NCI-H345 (cell line): ENCODE measurements around the gene RTN4R.
"Not testable (repeated sequence)": the region's sequence is repeated elsewhere in the genome, so short reads cannot be mapped to it uniquely, and the experiment has no call there.

Experiments used
- DNase-seq: peaks from one replicate; lab custom pipeline; 2025; lab: John Stamatoyannopoulos, UW

Gene RTN4R

GRCh38 chr22:20268279-20269012 is at the start of gene RTN4R:
RTN4R (minus strand) TSS chr22:20268318; CDS start chr22:20268092, 226 bp downstream.
- DNase-seq = peak; percentile 35

GRCh38 chr22:20317402-20318042 is 49.4 kb upstream of the RTN4R start:
- not testable (repeated sequence) for DNase-seq

GRCh38 chr22:20316844-20317401 is 48.8 kb upstream of the RTN4R start:
- DNase-seq = no peak

- DNase-seq = no peak
Observed at GRCh38 chr22:20316217-20316843, 48.2 kb upstream of the RTN4R start.

DNA sequence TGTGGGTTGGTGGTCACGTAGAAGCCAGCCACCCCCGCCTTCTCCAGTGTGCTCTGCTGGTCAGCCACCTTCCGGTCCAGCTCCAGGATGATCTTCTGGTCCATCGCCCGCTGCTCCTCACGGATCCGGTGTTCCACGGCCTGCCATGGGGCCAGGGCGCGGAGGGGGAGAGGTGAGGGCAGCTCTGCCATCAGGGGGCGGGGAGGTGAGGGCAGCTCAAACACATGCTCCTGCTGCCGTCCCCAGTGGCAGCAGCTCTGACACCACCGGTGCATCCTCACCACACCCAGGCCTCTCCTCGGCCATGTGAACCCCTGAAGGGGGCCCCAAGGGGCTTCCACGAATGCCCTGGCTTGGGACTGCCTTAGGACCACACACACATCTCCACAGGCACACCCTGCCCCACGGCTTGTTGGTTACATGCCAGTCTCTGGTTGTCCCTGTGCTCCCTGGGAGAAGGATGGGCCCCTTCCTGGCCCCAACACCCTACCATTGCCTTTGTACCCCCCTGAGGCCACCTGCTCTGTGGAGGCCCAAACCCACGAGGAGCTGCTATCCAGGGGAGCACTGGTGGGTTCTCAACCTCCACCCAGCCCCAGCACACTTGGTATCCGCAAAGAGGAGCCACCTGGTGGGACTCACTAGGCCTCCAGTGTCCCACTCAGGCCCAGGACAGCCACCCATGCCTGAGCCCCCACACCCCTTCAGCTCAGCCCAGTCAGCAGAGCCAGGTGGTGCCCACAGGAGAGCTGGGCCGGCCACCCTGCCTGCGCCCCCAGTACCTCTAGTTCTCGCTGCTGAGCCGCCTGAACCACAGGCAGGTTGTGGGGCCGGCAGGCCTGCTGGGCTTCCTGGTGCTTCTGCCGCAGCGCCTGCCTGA is 47.5 kb upstream of the RTN4R start:
- DNase-seq = no peak

- DNase-seq = not testable (repeated sequence)
Observed at GRCh38 chr22:20314741-20315336, 46.7 kb upstream of the RTN4R start.

- DNase-seq = not testable (repeated sequence)
Observed at GRCh38 chr22:20314206-20314605, 46.1 kb upstream of the RTN4R start.

GRCh38 chr22:20313306-20314077 is 45.4 kb upstream of the RTN4R start:
- not testable (repeated sequence) for DNase-seq

DNA sequence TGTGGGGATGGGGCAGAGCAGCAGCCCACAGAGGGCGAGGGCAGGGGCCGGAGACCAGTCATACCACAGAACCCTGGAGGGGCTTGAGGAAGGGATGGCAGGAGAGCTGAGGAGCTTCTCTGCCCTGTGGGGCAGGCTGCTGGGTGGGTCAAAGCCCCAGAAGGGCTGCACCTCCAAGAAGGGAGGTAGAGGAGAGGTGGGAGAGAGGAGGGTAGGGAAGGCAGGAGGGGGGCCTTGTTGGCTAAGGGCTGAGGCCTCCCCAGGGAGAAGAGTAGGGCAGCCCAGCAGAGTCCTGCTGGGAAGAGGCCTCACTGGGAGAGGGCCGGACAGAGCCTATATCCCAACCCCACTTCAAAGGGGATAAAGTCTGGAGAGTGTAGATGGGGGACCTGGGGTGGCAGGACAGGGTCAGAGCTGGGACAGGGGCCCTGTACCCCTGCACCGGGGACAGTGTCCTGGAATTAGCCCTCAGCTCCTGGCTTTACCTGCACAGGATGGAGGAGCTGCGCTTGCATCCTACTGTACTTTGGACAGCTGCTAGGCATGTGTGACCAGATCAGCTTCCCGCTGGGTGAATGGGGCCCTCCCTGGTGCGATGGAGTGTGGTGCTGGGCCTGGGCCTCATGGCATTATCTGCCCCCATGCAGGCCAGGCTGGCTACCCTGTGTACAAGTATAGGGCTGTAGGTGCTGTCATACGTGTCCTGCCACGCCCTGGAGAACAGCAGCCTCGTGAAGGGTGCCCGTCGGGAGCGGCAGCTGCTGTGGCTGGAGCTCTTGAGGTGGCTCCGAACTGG is 44.5 kb upstream of the RTN4R start:
- no peak for DNase-seq

- DNase-seq = not testable (repeated sequence)
Observed at GRCh38 chr22:20311249-20312062, 43.3 kb upstream of the RTN4R start.

- DNase-seq = not testable (repeated sequence)
Observed at GRCh38 chr22:20310773-20311172, 42.7 kb upstream of the RTN4R start.

- DNase-seq = not testable (repeated sequence)
Observed at GRCh38 chr22:20310180-20310579, 42.1 kb upstream of the RTN4R start.

DNA sequence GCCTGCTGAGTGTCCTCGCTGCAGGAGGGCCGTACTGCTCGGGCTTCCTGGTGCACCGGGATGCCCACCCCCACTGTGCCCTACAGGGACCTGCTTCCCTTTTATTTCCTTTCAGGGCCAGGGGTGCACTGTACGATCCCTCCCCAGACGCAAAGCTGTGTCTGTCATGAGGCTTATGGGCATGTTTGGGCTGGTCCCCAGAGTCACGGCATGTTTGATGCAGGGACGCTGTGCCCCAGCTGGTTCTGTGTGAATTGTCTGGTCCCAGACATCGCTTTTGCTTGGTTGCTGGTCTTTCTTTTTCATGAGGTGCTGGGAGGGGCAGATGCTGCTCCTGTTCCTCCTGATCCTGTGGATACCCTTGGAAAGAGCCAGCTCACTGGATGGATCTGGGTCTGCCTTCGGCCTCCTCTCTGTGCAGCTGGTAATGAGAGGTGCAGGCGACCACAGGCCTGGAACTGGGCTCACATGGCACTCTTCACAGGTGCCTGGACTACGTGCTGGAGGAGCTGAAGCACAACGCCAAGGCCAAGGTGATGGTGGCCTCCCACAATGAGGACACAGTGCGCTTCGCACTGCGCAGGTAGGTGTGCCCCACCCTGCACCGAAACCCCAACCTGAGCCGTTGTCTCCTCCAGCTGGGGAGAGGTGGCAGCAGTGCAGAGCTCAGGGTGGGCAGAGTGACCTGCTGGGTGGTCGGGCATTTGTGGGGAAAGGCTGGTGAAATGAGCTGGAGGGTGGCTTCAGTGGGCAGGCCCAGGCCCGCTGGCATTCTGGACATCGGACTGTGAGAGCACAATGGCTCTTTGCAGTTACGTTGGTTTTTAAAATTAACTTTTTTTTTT is 40.9 kb upstream of the RTN4R start:
- peak; percentile 55 for DNase-seq

- DNase-seq = not testable (repeated sequence)
Observed at GRCh38 chr22:20307448-20308447, 39.6 kb upstream of the RTN4R start.

DNA sequence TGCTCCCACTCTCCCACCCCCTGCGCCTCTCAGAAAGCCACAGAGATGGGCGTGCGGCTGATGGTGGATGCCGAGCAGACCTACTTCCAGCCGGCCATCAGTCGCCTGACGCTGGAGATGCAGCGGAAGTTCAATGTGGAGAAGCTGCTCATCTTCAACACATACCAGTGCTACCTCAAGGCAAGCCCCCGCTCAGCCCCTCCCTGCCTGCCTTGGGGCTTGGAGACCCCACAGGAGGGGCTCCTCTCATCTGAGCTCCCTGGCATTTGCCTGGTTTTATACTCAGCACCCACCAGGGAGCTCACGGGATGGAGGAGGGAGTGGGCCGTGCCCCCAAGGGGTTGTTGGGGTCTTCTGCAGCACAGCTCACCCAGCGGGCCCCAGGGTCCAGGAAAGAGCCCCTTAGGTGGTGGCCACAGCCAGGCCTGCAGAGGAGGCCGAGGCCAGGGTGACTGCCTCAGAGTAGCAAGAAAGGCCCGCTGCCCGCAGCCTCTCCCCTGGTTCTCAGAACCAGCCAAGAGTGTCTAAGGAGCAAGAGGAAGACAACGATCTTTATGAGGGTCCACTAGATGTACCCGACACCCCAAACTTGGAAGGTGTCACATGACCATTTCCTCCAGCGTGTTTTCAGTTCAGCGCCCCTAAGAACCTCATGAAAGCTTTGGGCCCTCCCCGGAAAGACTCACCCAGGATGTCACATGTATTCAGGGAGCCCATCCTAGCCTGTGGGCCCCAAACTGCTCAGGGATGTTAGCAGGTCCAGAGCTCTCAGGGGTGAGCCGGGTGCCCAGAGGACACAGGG is 38.7 kb upstream of the RTN4R start:
- DNase-seq = not testable (repeated sequence)
